Tibial nerve (tissue), 3 donors: ENCODE results near the gene DISC1.

Experiments used
- POLR2A ChIP-seq, 2 donors: fragments of 450-650 bp; IDR thresholded peaks; one replicate each; pipeline ENCODE4 v1.6.1; 2017; ENCODE audit warnings: antibody characterized with exemption in 2 of 2, mild to moderate bottlenecking in 2 of 2, moderate library complexity in 2 of 2
- TF ChIP-seq, protein P1 (sequence below), 5 experiments: fragments of 200-600 bp in 3 of 5; fragments of 450-650 bp in 2 of 5; sonication (generic) in 3 of 5; IDR thresholded peaks; one replicate each; pipeline ENCODE4 v1.5.1; 2016 to 2019; ENCODE audit warnings: antibody characterized with exemption in 5 of 5, mild to moderate bottlenecking in 3 of 5, moderate library complexity in 2 of 5

- TF ChIP-seq, protein P1, sequence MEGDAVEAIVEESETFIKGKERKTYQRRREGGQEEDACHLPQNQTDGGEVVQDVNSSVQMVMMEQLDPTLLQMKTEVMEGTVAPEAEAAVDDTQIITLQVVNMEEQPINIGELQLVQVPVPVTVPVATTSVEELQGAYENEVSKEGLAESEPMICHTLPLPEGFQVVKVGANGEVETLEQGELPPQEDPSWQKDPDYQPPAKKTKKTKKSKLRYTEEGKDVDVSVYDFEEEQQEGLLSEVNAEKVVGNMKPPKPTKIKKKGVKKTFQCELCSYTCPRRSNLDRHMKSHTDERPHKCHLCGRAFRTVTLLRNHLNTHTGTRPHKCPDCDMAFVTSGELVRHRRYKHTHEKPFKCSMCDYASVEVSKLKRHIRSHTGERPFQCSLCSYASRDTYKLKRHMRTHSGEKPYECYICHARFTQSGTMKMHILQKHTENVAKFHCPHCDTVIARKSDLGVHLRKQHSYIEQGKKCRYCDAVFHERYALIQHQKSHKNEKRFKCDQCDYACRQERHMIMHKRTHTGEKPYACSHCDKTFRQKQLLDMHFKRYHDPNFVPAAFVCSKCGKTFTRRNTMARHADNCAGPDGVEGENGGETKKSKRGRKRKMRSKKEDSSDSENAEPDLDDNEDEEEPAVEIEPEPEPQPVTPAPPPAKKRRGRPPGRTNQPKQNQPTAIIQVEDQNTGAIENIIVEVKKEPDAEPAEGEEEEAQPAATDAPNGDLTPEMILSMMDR (IDR thresholded peaks at IDR 0.05), result no peak
- no peak for TF ChIP-seq POLR2A (IDR thresholded peaks at IDR 0.05)
Measured at GRCh38 chr1:231594749-231595148, 31.8 kb upstream of the DISC1 start.
